Gastroesophageal sphincter (tissue), 4 donors: ENCODE results near the gene STK25. TPM values are rescaled to one million over a fixed set of nuclear protein-coding genes. Genes with fewer than 3 reads are reported as not detected.
"Not testable (repeated sequence)": the region's sequence is repeated elsewhere in the genome, so short reads cannot be mapped to it uniquely, and the experiment has no call there.

ENCODE experiments used
- ATAC-seq: fragments of 150-250 bp; one replicate; pipeline ENCODE4 v1.9.1; 2016; ENCODE audit warnings: mild to moderate bottlenecking, moderate library complexity
- H3K27ac ChIP-seq, 4 donors: fragments of 200-600 bp; sonication (generic) in 3 of 4; 1 replicate in 3 of 4; 2 replicates in 1 of 4; pipeline ENCODE4 v1.5.1; 2016 to 2019
- H3K27me3 ChIP-seq: fragments of 200-600 bp; sonication (generic); one replicate; pipeline ENCODE4 v1.5.1; 2019
- H3K36me3 ChIP-seq, 2 donors: fragments of 200-600 bp; sonication (generic); one replicate each; pipeline ENCODE4 v1.5.1; 2019; ENCODE audit warnings: control low read depth in 1 of 2
- H3K4me1 ChIP-seq, 3 donors: fragments of 200-600 bp; sonication (generic); 1 replicate in 2 of 3; 2 replicates in 1 of 3; pipeline ENCODE4 v1.5.1; 2016 to 2019; ENCODE audit warnings: control low read depth in 2 of 3
- H3K4me3 ChIP-seq, 2 donors: fragments of 200-600 bp; sonication (generic); one replicate each; pipeline ENCODE4 v1.5.1; 2019; ENCODE audit warnings: mild to moderate bottlenecking in 1 of 2, moderate library complexity in 1 of 2
- H3K9me3 ChIP-seq, 3 donors: fragments of 200-600 bp; sonication (generic); one replicate each; pipeline ENCODE4 v1.5.1; 2017 to 2019; ENCODE audit warnings: control low read depth in 2 of 3
- EP300 ChIP-seq: sonication (generic); formaldehyde crosslinking; IDR thresholded peaks from one replicate; pipeline ENCODE4 v1.6.1; 2017; ENCODE audit warnings: antibody characterized with exemption, mild to moderate bottlenecking
- POLR2A ChIP-seq, 2 donors: fragments of 450-650 bp; IDR thresholded peaks; one replicate each; pipeline ENCODE4 v1.6.1; 2017; ENCODE audit warnings: antibody characterized with exemption in 2 of 2, mild to moderate bottlenecking in 2 of 2, moderate library complexity in 1 of 2
- POLR2AphosphoS5 ChIP-seq: sonication (generic); formaldehyde crosslinking; IDR thresholded peaks from one replicate; pipeline ENCODE4 v1.6.1; 2017; ENCODE audit warnings: antibody characterized with exemption
- WGBS, 2 donors: methylation state at CpG; one replicate each; pipeline ENCODE4 v1.1.5; 2018; ENCODE audit warnings: low coverage in 1 of 2; 5-methylcytosine and 5-hydroxymethylcytosine counted together
- total RNA-seq, 4 donors: library from RNA; depleted of rRNA; stranded (reverse); fragments of >200 nt; gene quantifications; one replicate each; pipeline ENCODE4 v1.1.0, GENCODE V29; 2016
- TF ChIP-seq, protein P1 (sequence below), 4 experiments: fragments of 200-600 bp in 2 of 4; fragments of 450-650 bp in 2 of 4; sonication (generic) in 1 of 4; IDR thresholded peaks; one replicate each; pipeline ENCODE4 v1.5.1; 2017 to 2019; ENCODE audit warnings: antibody characterized with exemption in 4 of 4, mild to moderate bottlenecking in 2 of 4, moderate library complexity in 2 of 4

STK25 gene
- total RNA-seq, 4 donors from 2014 or later = 125 to 234 (median 174) TPM

DNA sequence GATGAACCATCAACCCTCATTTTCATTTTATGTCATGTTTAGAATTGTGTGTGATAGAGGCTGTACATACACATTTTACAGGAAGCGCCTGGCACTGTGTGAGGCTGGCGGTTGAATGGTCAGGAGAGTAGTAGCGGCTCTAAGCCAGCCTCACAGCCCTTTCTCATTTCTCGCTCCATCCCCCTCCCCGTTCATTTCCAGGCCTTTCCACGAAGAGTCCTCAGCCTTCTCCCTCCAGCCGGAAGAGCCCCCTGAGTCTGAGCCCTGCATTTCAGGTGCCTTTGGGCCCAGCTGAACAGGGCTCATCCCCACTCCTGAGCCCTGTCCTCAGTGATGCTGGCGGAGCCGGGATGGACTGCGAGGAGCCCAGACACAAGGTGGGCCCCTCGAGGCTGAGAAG lies 51.8 kb downstream of the STK25 start:
- TF ChIP-seq POLR2A (IDR thresholded peaks at IDR 0.05) = no peak
- no peak overlapping the region for H3K27ac ChIP-seq
- no peaks in the 10 kb centered on the region for H3K4me1 ChIP-seq
- no peaks in the 10 kb centered on the region for H3K9me3 ChIP-seq
- H3K27me3 ChIP-seq = no peaks in the 10 kb centered on the region
- no peak overlapping the region for H3K4me3 ChIP-seq
- H3K36me3 ChIP-seq = no peaks in the 10 kb centered on the region
- 74% methylated on average over 4 of the region's 11 CpGs; no CpG with 5 or more reads in 1 of the 2 donors for WGBS, 2 donors
- ATAC-seq = no peak

DNA sequence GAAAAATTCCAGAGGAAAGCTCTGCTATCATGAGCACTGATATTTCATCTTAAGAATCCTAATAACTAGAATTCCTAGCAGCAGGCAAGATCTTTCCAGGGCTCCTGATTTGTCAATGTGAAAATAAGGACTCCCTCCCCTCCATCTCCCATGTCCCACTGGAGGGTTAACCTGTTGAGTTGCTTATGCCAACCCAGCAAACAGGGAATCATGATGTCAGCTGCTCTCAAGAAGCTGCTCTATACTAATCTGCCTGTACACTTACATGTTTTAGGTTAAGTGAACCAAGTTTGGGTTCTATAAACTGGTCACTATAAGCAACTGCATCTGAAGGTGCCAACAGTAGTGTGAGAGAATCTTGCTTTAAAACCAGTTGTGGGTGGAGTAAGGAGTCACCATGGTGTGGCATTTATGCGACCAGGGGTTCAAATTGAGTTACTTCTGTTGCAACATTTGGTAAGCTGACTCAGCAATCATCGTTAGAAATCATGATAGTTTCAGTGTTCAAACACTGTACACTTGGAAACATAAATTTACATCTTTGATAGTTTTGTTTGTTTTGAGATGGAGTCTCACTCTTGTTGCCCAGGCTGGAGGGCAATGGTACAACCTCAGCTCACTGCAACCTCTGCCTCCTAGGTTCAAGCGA lies 53.4 kb downstream of the STK25 start:
- no peak for ATAC-seq
- WGBS, 2 donors = 90 to 92% methylated on average over 2 of the region's 3 CpGs
- Histone ChIP-seq H3K9me3 (no peaks in the 10 kb centered on the region), H3K4me1 (no peaks in the 10 kb centered on the region), H3K27ac (no peak overlapping the region), H3K4me3 (no peak overlapping the region), H3K36me3 (peaks cover 0 to 6% of the 10 kb centered on the region in 2 donors), H3K27me3 (no peaks in the 10 kb centered on the region)
- no peak for TF ChIP-seq EP300
- no peak for TF ChIP-seq POLR2A (IDR thresholded peaks at IDR 0.05)
- TF ChIP-seq POLR2AphosphoS5 = no peak
- TF ChIP-seq, protein P1, sequence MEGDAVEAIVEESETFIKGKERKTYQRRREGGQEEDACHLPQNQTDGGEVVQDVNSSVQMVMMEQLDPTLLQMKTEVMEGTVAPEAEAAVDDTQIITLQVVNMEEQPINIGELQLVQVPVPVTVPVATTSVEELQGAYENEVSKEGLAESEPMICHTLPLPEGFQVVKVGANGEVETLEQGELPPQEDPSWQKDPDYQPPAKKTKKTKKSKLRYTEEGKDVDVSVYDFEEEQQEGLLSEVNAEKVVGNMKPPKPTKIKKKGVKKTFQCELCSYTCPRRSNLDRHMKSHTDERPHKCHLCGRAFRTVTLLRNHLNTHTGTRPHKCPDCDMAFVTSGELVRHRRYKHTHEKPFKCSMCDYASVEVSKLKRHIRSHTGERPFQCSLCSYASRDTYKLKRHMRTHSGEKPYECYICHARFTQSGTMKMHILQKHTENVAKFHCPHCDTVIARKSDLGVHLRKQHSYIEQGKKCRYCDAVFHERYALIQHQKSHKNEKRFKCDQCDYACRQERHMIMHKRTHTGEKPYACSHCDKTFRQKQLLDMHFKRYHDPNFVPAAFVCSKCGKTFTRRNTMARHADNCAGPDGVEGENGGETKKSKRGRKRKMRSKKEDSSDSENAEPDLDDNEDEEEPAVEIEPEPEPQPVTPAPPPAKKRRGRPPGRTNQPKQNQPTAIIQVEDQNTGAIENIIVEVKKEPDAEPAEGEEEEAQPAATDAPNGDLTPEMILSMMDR (IDR thresholded peaks at IDR 0.05) = no peak

DNA sequence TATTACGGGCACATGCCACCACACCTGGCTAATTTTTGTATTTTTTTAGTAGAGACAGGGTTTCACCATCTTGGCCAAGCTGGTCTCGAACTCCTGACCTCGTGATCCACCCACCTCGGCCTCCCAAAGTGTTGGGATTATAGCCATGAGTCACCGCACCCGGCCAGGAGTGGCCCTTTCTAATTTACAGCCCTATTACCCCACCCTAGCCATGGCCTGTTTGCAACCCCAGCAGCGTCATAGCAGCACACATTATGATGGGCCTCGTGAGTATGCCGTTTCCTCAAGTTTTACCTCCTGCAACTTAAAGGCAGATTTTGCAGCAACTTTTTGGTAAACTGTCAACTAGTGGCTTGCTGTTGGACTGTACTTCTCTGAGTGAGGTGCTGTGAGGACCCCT lies 54.5 kb downstream of the STK25 start:
- not testable (repeated sequence) for H3K27me3 ChIP-seq, H3K4me3 ChIP-seq, ATAC-seq, H3K4me1 ChIP-seq, H3K27ac ChIP-seq, H3K9me3 ChIP-seq
- peaks cover 0 to 16% of the 10 kb centered on the region in 2 donors for H3K36me3 ChIP-seq
- WGBS, 2 donors = 97% methylated on average over 6 of the region's 9 CpGs; no CpG with 5 or more reads in 1 of the 2 donors

DNA sequence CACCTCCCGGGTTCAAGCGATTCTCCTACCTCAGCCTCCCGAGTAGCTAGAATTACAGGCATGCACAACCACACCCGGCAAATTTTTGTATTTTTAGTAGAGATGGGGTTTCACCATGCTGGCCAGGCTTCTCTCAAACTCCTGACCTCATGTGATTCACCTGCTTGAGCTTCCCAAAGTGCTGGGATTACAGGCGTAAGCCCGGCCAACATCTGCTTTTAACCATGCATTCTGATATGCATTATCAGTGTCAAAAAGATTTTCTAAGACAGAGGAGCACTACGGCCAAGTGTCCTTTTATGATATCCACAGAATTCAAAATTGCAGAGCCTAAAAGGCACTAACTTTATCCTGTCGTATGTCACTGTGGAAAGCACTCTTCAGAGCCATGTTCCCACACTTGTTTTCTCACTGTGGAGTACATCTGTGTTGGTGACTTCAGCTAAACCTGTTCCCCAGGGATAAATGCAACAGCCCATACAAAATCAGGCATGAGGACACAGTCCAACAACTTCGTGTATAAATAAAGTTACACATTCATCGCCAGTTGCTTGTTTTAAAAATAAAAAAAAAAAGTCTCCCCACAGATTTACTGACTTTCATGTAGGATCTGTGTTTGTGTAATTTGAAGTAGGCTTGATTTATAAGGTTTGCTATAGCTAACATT lies 56.4 kb downstream of the STK25 start:
- no peak overlapping the region for H3K4me3 ChIP-seq
- TF ChIP-seq, protein P1 (IDR thresholded peaks at IDR 0.05) = no peak
- TF ChIP-seq EP300 (no peak), POLR2A (IDR thresholded peaks at IDR 0.05) (no peak), POLR2AphosphoS5 (no peak)
- no peaks in the 10 kb centered on the region for H3K4me1 ChIP-seq
- no peak overlapping the region for H3K27ac ChIP-seq
- no peaks in the 10 kb centered on the region for H3K9me3 ChIP-seq
- no peaks in the 10 kb centered on the region for H3K27me3 ChIP-seq
- peaks cover 0 to 32% of the 10 kb centered on the region in 2 donors for H3K36me3 ChIP-seq
- 68 to 85% methylated on average over 8 to 10 of the region's 10 CpGs for WGBS, 2 donors
- no peak for ATAC-seq

DNA sequence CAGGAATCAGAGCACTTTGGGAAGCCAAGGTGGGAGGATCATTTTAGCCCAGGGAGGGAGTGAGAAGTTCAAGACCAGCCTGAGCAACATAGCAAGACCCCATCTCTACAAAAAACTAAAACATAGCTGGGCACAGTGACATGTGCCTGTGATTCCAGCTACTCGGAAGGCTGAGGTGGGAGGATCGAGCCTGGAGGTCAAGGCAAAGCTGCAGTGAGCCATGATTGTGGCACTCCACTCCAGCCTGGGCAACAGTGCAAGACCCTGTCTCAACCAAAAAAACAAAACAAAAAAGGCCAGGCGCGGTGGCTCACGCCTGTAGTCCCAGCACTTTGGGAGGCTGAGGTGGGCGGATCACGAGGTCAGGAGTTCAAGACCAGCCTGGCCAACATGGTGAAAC lies 58.3 kb downstream of the STK25 start:
- not testable (repeated sequence) for H3K4me3 ChIP-seq, H3K4me1 ChIP-seq, H3K9me3 ChIP-seq, H3K27me3 ChIP-seq, ATAC-seq, H3K27ac ChIP-seq
- 77 to 100% methylated on average over 2 to 6 of the region's 7 CpGs for WGBS, 2 donors
- peaks cover 0 to 48% of the 10 kb centered on the region in 2 donors for H3K36me3 ChIP-seq

DNA sequence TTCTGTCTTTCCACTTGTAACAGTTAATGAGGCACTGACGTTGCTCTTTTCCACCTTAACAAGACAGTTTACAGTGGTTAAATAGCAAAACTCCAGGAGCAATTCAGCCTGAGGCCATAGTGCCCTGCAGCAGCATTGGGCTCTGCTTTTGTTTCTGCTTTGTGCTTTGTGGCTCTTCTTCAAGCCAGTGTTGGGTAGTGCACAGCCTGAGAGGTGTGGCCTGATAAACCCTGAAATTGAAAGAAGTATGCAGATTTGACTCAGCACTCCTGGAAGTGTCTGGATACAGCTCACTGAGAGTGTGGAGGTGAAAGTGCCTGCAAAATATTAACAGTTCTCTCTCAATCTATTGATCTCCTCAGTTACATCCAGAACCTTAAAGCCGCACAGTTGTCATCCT lies 63.0 kb downstream of the STK25 start:
- H3K9me3 ChIP-seq = no peaks in the 10 kb centered on the region
- H3K36me3 ChIP-seq = peaks cover 0 to 93% of the 10 kb centered on the region in 2 donors
- no peak overlapping the region for H3K4me3 ChIP-seq
- WGBS, 2 donors = 63 to 81% methylated on average over 1 to 2 of the region's 2 CpGs
- H3K27ac ChIP-seq = no peak overlapping the region
- no peaks in the 10 kb centered on the region for H3K27me3 ChIP-seq
- TF ChIP-seq EP300 (no peak), POLR2AphosphoS5 (no peak), POLR2A (IDR thresholded peaks at IDR 0.05) (no peak)
- TF ChIP-seq, protein P1 (IDR thresholded peaks at IDR 0.05) = no peak
- H3K4me1 ChIP-seq = no peaks in the 10 kb centered on the region
- no peak for ATAC-seq
